Astrocyte (in vitro differentiated cells and primary cell): ENCODE measurements around the gene KCNQ5. TPM values are rescaled to one million over a fixed set of nuclear protein-coding genes. Genes with fewer than 3 reads are reported as not detected.

Experiments used
- DNase-seq: peaks from one replicate; pipeline ENCODE4 v3.0.0-alpha.2; 2010; ENCODE audit warnings: low read depth
- FAIRE-seq: peaks from 2 replicates; lab custom pipeline; 2011; peaks lifted over from hg19 to GRCh38; lab: Jason Lieb, UNC
- H2AFZ ChIP-seq: 2 replicates; pipeline ENCODE4 v1.6.0; 2012; ENCODE audit warnings: low read depth, low read length, inconsistent platforms
- H3K27ac ChIP-seq: 2 replicates; pipeline ENCODE4 v1.5.1; 2011; ENCODE audit warnings: low read depth, low read length, inconsistent platforms
- H3K27me3 ChIP-seq: 2 replicates; pipeline ENCODE4 v1.6.0; 2011; ENCODE audit warnings: low read length, inconsistent platforms; ENCODE audit not compliant: insufficient read depth
- H3K36me3 ChIP-seq: 2 replicates; pipeline ENCODE4 v1.5.1; 2011; ENCODE audit warnings: low read length, inconsistent platforms; ENCODE audit not compliant: insufficient read depth
- H3K4me1 ChIP-seq: 2 replicates; pipeline ENCODE4 v1.5.1; 2011; ENCODE audit warnings: low read length, inconsistent platforms; ENCODE audit not compliant: insufficient read depth
- H3K4me2 ChIP-seq: 2 replicates; pipeline ENCODE4 v1.6.0; 2012; ENCODE audit warnings: low read length, inconsistent platforms
- H3K4me3 ChIP-seq: 2 replicates; pipeline ENCODE4 v1.5.1; 2011; ENCODE audit warnings: low read depth, mild to moderate bottlenecking, low read length, inconsistent platforms; ENCODE audit not compliant: insufficient read depth
- H3K79me2 ChIP-seq: 2 replicates; pipeline ENCODE4 v1.6.0; 2012; ENCODE audit warnings: mild to moderate bottlenecking, low read length, inconsistent platforms; ENCODE audit not compliant: insufficient read depth
- H3K9ac ChIP-seq: 2 replicates; pipeline ENCODE4 v1.6.0; 2012; ENCODE audit warnings: mild to moderate bottlenecking, low read length, inconsistent platforms
- H3K9me3 ChIP-seq: 2 replicates; pipeline ENCODE4 v1.5.1; 2012; ENCODE audit warnings: low read depth, mild to moderate bottlenecking, low read length, inconsistent platforms; ENCODE audit not compliant: insufficient read depth
- H4K20me1 ChIP-seq: 2 replicates; pipeline ENCODE4 v1.6.0; 2012; ENCODE audit warnings: low read length, inconsistent platforms; ENCODE audit not compliant: insufficient read depth
- H3K27ac Mint-ChIP-seq: one replicate; pipeline ENCODE4 v1.8.0; 2021; ENCODE audit warnings: mild to moderate bottlenecking, mixed read lengths; ENCODE audit not compliant: unreplicated experiment
- H3K27me3 Mint-ChIP-seq: one replicate; pipeline ENCODE4 v1.8.0; 2021; ENCODE audit warnings: low read depth, mixed read lengths; ENCODE audit not compliant: unreplicated experiment
- H3K36me3 Mint-ChIP-seq: one replicate; pipeline ENCODE4 v1.8.0; 2021; ENCODE audit warnings: low read depth, mixed read lengths; ENCODE audit not compliant: unreplicated experiment
- H3K4me1 Mint-ChIP-seq: one replicate; pipeline ENCODE4 v1.8.0; 2021; ENCODE audit warnings: low read depth, mixed read lengths; ENCODE audit not compliant: unreplicated experiment
- H3K4me3 Mint-ChIP-seq: one replicate; pipeline ENCODE4 v1.8.0; 2021; ENCODE audit warnings: mild to moderate bottlenecking, moderate library complexity, mixed read lengths; ENCODE audit not compliant: unreplicated experiment
- H3K9me3 Mint-ChIP-seq: one replicate; pipeline ENCODE4 v1.8.0; 2021; ENCODE audit warnings: mild to moderate bottlenecking, mixed read lengths; ENCODE audit not compliant: unreplicated experiment
- CTCF ChIP-seq: IDR thresholded peaks from 2 replicates; pipeline ENCODE4 v1.5.1; 2011; ENCODE audit warnings: low read depth, mild to moderate bottlenecking, inconsistent platforms, low read length, moderate library complexity; ENCODE audit not compliant: insufficient read depth
- EZH2 ChIP-seq: IDR thresholded peaks from 2 replicates; pipeline ENCODE4 v1.6.1; 2012; ENCODE audit warnings: mild to moderate bottlenecking, low read length, inconsistent platforms; ENCODE audit not compliant: insufficient read depth
- total RNA-seq: library from RNA; stranded (reverse); gene quantifications from 2 replicates; pipeline ENCODE4 v1.2.1, GENCODE V29; 2021

The KCNQ5 gene
- total RNA-seq, 1 donor from 2014 or later = 2.0 TPM

GRCh38 chr6:72938104-72938503, 316.2 kb downstream of the KCNQ5 start:
- no peaks in the 10 kb centered on the region for H3K27me3 ChIP-seq
- no peaks in the 10 kb centered on the region for H3K4me1 ChIP-seq
- Mint-ChIP-seq H3K27ac (no peak overlapping the region), H3K36me3 (no peaks in the 10 kb centered on the region), H3K4me3 (no peak overlapping the region), H3K27me3 (no peaks in the 10 kb centered on the region), H3K9me3 (no peaks in the 10 kb centered on the region), H3K4me1 (no peaks in the 10 kb centered on the region)
- H3K27ac ChIP-seq = no peak overlapping the region
- H2AFZ ChIP-seq = no peak overlapping the region
- no peaks in the 10 kb centered on the region for H3K36me3 ChIP-seq
- no peak for FAIRE-seq
- no peaks in the 10 kb centered on the region for H4K20me1 ChIP-seq
- H3K4me3 ChIP-seq = no peak overlapping the region
- no peak overlapping the region for H3K9ac ChIP-seq
- TF ChIP-seq EZH2 (no peak), CTCF (no peak)
- H3K4me2 ChIP-seq = no peak overlapping the region
- H3K9me3 ChIP-seq = no peaks in the 10 kb centered on the region
- H3K79me2 ChIP-seq = no peaks in the 10 kb centered on the region
- DNase-seq = no peak

GRCh38 chr6:72939004-72939403, 317.1 kb downstream of the KCNQ5 start:
- Mint-ChIP-seq H3K27ac (no peak overlapping the region), H3K4me3 (no peak overlapping the region), H3K27me3 (no peaks in the 10 kb centered on the region), H3K4me1 (no peaks in the 10 kb centered on the region), H3K36me3 (no peaks in the 10 kb centered on the region), H3K9me3 (no peaks in the 10 kb centered on the region)
- FAIRE-seq (no peak), DNase-seq (no peak)
- no peaks in the 10 kb centered on the region for H3K36me3 ChIP-seq
- no peak for TF ChIP-seq EZH2
- TF ChIP-seq CTCF = no peak
- H3K27me3 ChIP-seq = no peaks in the 10 kb centered on the region
- H3K4me3 ChIP-seq = no peak overlapping the region
- H3K4me1 ChIP-seq = no peaks in the 10 kb centered on the region
- H3K27ac ChIP-seq = no peak overlapping the region
- H3K79me2 ChIP-seq = no peaks in the 10 kb centered on the region
- H4K20me1 ChIP-seq = no peaks in the 10 kb centered on the region
- no peak overlapping the region for H3K9ac ChIP-seq
- no peaks in the 10 kb centered on the region for H3K9me3 ChIP-seq
- H3K4me2 ChIP-seq = no peak overlapping the region
- H2AFZ ChIP-seq = no peak overlapping the region

GRCh38 chr6:72940265-72940664, 318.4 kb downstream of the KCNQ5 start:
- no peaks in the 10 kb centered on the region for H3K27me3 Mint-ChIP-seq
- no peaks in the 10 kb centered on the region for H3K27me3 ChIP-seq
- no peaks in the 10 kb centered on the region for H3K4me1 ChIP-seq
- no peaks in the 10 kb centered on the region for H3K36me3 ChIP-seq
- H3K4me3 Mint-ChIP-seq = no peak overlapping the region
- H2AFZ ChIP-seq = no peak overlapping the region
- no peaks in the 10 kb centered on the region for H4K20me1 ChIP-seq
- H3K4me3 ChIP-seq = no peak overlapping the region
- no peaks in the 10 kb centered on the region for H3K4me1 Mint-ChIP-seq
- TF ChIP-seq EZH2 (no peak), CTCF (no peak)
- no peaks in the 10 kb centered on the region for H3K9me3 Mint-ChIP-seq
- no peak overlapping the region for H3K27ac ChIP-seq
- no peak overlapping the region for H3K27ac Mint-ChIP-seq
- H3K79me2 ChIP-seq = no peaks in the 10 kb centered on the region
- no peak overlapping the region for H3K4me2 ChIP-seq
- FAIRE-seq (no peak), DNase-seq (no peak)
- H3K9me3 ChIP-seq = no peaks in the 10 kb centered on the region
- no peaks in the 10 kb centered on the region for H3K36me3 Mint-ChIP-seq
- H3K9ac ChIP-seq = no peak overlapping the region
